ENCODE measurements around the gene GRM4.

The GRM4 gene

DNA sequence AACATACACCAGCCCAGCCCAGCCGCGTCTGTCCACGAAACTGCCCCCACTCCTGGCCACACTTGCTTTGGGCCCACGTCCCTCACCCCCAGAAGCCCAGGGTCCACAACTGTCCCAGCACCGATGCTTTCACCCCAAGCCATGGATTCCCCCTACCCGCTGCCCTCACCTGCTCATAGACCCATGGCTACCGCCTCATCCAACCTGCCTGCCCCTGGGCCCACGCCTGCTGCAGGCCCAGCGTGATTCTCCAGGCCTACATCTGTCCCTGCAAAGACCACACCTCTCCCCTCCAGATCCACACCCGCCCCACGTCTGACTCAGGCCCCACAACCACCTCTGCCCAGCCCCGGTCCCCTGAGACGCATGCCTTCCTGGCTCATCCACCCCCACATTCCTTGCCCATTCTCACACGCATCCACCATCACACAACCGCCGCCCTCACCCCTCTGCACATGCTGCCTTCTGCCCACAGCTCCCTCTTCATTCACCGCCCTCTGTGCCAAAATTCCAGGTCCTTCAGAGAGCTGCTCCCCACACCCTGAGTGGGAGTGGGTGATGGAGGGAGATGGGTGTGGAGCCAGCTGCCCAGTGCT, 86.7 kb downstream of the GRM4 start:
- Histone ChIP-seq H3K9me3 (ENCODE audit: insufficient read depth, low read length) (no peaks in the 10 kb centered on the region), H3K79me2 (ENCODE audit: insufficient read depth, low read length) (no peaks in the 10 kb centered on the region), H3K4me3 (ENCODE audit: insufficient read depth, low read length, poor library complexity, severe bottlenecking) (no peak overlapping the region), H3K27ac (ENCODE audit: low read depth, low read length) (no peak overlapping the region), H4K20me1 (ENCODE audit: low read depth, low read length) (no peaks in the 10 kb centered on the region), H2AFZ (ENCODE audit: low read depth, low read length, severe bottlenecking) (no peak overlapping the region), H3K4me2 (ENCODE audit: low read depth, low read length, poor library complexity, severe bottlenecking) (no peak overlapping the region), H3K9ac (ENCODE audit: low read length) (no peak overlapping the region), H3K27me3 (ENCODE audit: low read length) (no peaks in the 10 kb centered on the region), H3F3A (ENCODE audit: insufficient read depth) (no peaks in the 10 kb centered on the region), H3K36me3 (ENCODE audit: low read length) (no peaks in the 10 kb centered on the region), H3K9me2 (replicated peaks; ENCODE audit: insufficient read depth, low read length) (no peaks in the 10 kb centered on the region)
- TF ChIP-seq EZH2phosphoT487 (conservative IDR thresholded peaks at IDR 0.05; ENCODE audit: low read length), result no peak
- TF ChIP-seq, protein P1, sequence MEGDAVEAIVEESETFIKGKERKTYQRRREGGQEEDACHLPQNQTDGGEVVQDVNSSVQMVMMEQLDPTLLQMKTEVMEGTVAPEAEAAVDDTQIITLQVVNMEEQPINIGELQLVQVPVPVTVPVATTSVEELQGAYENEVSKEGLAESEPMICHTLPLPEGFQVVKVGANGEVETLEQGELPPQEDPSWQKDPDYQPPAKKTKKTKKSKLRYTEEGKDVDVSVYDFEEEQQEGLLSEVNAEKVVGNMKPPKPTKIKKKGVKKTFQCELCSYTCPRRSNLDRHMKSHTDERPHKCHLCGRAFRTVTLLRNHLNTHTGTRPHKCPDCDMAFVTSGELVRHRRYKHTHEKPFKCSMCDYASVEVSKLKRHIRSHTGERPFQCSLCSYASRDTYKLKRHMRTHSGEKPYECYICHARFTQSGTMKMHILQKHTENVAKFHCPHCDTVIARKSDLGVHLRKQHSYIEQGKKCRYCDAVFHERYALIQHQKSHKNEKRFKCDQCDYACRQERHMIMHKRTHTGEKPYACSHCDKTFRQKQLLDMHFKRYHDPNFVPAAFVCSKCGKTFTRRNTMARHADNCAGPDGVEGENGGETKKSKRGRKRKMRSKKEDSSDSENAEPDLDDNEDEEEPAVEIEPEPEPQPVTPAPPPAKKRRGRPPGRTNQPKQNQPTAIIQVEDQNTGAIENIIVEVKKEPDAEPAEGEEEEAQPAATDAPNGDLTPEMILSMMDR (IDR thresholded peaks at IDR 0.05; ENCODE audit: insufficient read depth, low read length, poor library complexity, severe bottlenecking), result no peak

DNA sequence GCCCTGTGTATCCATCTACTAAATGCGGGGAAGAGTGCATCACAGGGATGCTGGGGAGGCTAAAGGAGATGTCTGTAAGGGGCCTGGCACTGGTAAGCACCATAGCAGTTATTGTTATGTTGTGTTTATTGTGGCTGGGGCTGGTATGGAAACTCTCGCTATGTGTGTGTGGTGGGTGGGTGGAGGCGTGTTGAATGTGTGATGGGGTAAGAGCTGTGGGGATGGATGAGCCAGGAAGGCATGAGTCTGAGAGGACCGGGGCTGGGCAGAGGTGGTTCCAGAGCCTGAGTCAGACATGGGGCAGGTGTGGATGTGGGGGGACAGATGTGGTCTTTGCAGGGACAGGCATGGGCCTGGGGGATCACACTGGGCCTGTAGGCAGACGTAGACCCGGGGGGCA, 88.1 kb downstream of the GRM4 start:
- Histone ChIP-seq H3F3A (ENCODE audit: insufficient read depth) (no peaks in the 10 kb centered on the region), H3K4me3 (ENCODE audit: insufficient read depth, low read length, poor library complexity, severe bottlenecking) (no peak overlapping the region), H3K9ac (ENCODE audit: low read length) (no peak overlapping the region), H3K27ac (ENCODE audit: low read depth, low read length) (no peak overlapping the region), H3K27me3 (ENCODE audit: low read length) (no peaks in the 10 kb centered on the region), H3K79me2 (ENCODE audit: insufficient read depth, low read length) (no peaks in the 10 kb centered on the region), H3K4me2 (ENCODE audit: low read depth, low read length, poor library complexity, severe bottlenecking) (no peak overlapping the region), H4K20me1 (ENCODE audit: low read depth, low read length) (no peaks in the 10 kb centered on the region), H3K36me3 (ENCODE audit: low read length) (no peaks in the 10 kb centered on the region), H3K9me3 (ENCODE audit: insufficient read depth, low read length) (no peaks in the 10 kb centered on the region), H3K9me2 (replicated peaks; ENCODE audit: insufficient read depth, low read length) (no peaks in the 10 kb centered on the region), H2AFZ (ENCODE audit: low read depth, low read length, severe bottlenecking) (no peak overlapping the region)
- TF ChIP-seq, protein P1 (IDR thresholded peaks at IDR 0.05; ENCODE audit: insufficient read depth, low read length, poor library complexity, severe bottlenecking), result no peak
- TF ChIP-seq EZH2phosphoT487 (conservative IDR thresholded peaks at IDR 0.05; ENCODE audit: low read length), result no peak

DNA sequence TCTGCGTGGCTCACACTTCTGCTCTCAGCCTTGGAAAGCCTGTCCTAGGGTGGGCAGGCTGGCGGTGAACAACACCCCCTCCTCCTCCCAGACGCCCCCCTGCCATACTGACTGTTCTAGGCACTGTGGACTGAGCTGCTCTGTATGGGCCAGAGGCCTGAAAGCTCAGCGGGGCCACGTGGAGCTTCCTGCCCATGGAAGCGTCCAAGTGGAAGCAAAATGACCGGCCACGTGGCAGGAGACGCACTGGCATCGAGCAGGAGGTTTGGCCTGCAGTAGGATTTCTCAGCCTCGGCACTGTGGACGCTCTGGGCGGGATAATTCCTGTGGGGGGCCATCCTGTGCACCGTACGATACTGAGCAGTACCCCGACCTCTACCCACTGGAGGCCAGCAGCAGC, 88.7 kb downstream of the GRM4 start:
- no peaks in the 10 kb centered on the region for H4K20me1 ChIP-seq (ENCODE audit: low read depth, low read length)
- no peak overlapping the region for H3K9ac ChIP-seq (ENCODE audit: low read length)
- H3F3A ChIP-seq (ENCODE audit: insufficient read depth), result no peaks in the 10 kb centered on the region
- no peak overlapping the region for H3K27ac ChIP-seq (ENCODE audit: low read depth, low read length)
- no peaks in the 10 kb centered on the region for H3K9me3 ChIP-seq (ENCODE audit: insufficient read depth, low read length)
- TF ChIP-seq EZH2phosphoT487 (conservative IDR thresholded peaks at IDR 0.05; ENCODE audit: low read length), result no peak
- TF ChIP-seq, protein P1 (IDR thresholded peaks at IDR 0.05; ENCODE audit: insufficient read depth, low read length, poor library complexity, severe bottlenecking), result no peak
- no peaks in the 10 kb centered on the region for H3K9me2 ChIP-seq (replicated peaks; ENCODE audit: insufficient read depth, low read length)
- no peak overlapping the region for H3K4me3 ChIP-seq (ENCODE audit: insufficient read depth, low read length, poor library complexity, severe bottlenecking)
- H3K27me3 ChIP-seq (ENCODE audit: low read length), result no peaks in the 10 kb centered on the region
- H3K36me3 ChIP-seq (ENCODE audit: low read length), result no peaks in the 10 kb centered on the region
- H2AFZ ChIP-seq (ENCODE audit: low read depth, low read length, severe bottlenecking), result no peak overlapping the region
- H3K4me2 ChIP-seq (ENCODE audit: low read depth, low read length, poor library complexity, severe bottlenecking), result no peak overlapping the region
- H3K79me2 ChIP-seq (ENCODE audit: insufficient read depth, low read length), result no peaks in the 10 kb centered on the region

Data from SU-DHL-6 (cell line).